SK-N-SH treated with all-trans-retinoic acid at 6 μM for 48 hours (cell line): Measurements from ENCODE around the gene CCDC188.

Experiments
- ARNTL ChIP-seq: fragments of 450-650 bp; formaldehyde crosslinking; IDR thresholded peaks from 2 replicates; pipeline ENCODE4 v1.5.0; 2020; ENCODE audit warnings: low read depth, mild to moderate bottlenecking, moderate library complexity, borderline replicate concordance
- ESRRG ChIP-seq: fragments of 250-450 bp; sonication (Bioruptor Pico); IDR thresholded peaks from 2 replicates; pipeline ENCODE4 v1.6.1; 2021; ENCODE audit warnings: mild to moderate bottlenecking
- OSR1 ChIP-seq: fragments of 250-450 bp; sonication (Bioruptor Pico); IDR thresholded peaks from 2 replicates; pipeline ENCODE4 v1.8.0; 2022; ENCODE audit warnings: moderate library complexity, mild to moderate bottlenecking, inconsistent platforms
- PPARA ChIP-seq: fragments of 250-450 bp; sonication (Bioruptor Pico); IDR thresholded peaks from 2 replicates; pipeline ENCODE4 v1.5.0; 2020; ENCODE audit warnings: mild to moderate bottlenecking, borderline replicate concordance
- RARB ChIP-seq: fragments of 250-450 bp; sonication (Bioruptor Pico); IDR thresholded peaks from 2 replicates; pipeline ENCODE4 v1.8.0; 2021; ENCODE audit warnings: mild to moderate bottlenecking, moderate library complexity
- ZC3H10 ChIP-seq: fragments of 250-450 bp; sonication (Bioruptor Pico); IDR thresholded peaks from 2 replicates; pipeline ENCODE4 v1.5.1; 2021; ENCODE audit warnings: mild to moderate bottlenecking, moderate library complexity
- ZFP3 ChIP-seq: fragments of 250-450 bp; sonication (Bioruptor Pico); IDR thresholded peaks from 2 replicates; pipeline ENCODE4 v1.5.0; 2020; ENCODE audit warnings: mild to moderate bottlenecking, moderate library complexity
- ZFP30 ChIP-seq: fragments of 450-650 bp; formaldehyde crosslinking; IDR thresholded peaks from 2 replicates; pipeline ENCODE4 v1.5.0; 2022; ENCODE audit warnings: mild to moderate bottlenecking, moderate library complexity
- ZNF565 ChIP-seq: fragments of 450-650 bp; formaldehyde crosslinking; conservative IDR thresholded peaks from 2 replicates; pipeline ENCODE4 v1.5.0; 2020; ENCODE audit warnings: low read depth, mild to moderate bottlenecking, moderate library complexity
- ZNF70 ChIP-seq: fragments of 450-650 bp; formaldehyde crosslinking; IDR thresholded peaks from 2 replicates; pipeline ENCODE4 v1.5.0; 2020; ENCODE audit warnings: mild to moderate bottlenecking, moderate library complexity
- ZNF8 ChIP-seq: fragments of 450-650 bp; formaldehyde crosslinking; IDR thresholded peaks from 2 replicates; pipeline ENCODE4 v1.5.0; 2020; ENCODE audit warnings: mild to moderate bottlenecking, moderate library complexity
- TF ChIP-seq, protein P1 (sequence below): fragments of 250-450 bp; sonication (Bioruptor Pico); IDR thresholded peaks from 2 replicates; pipeline ENCODE4 v1.8.0; 2020; ENCODE audit warnings: mild to moderate bottlenecking, moderate library complexity, borderline replicate concordance
- TF ChIP-seq, protein P2 (sequence below): fragments of 250-450 bp; sonication (Bioruptor Pico); IDR thresholded peaks from 2 replicates; pipeline ENCODE4 v1.5.1; 2020; ENCODE audit warnings: low read depth, mild to moderate bottlenecking, moderate library complexity
- TF ChIP-seq, protein P3 (sequence below): fragments of 250-450 bp; sonication (Bioruptor Pico); IDR thresholded peaks from 2 replicates; pipeline ENCODE4 v1.8.0; 2021; ENCODE audit warnings: low read depth, mild to moderate bottlenecking, moderate library complexity, borderline replicate concordance

DNA sequence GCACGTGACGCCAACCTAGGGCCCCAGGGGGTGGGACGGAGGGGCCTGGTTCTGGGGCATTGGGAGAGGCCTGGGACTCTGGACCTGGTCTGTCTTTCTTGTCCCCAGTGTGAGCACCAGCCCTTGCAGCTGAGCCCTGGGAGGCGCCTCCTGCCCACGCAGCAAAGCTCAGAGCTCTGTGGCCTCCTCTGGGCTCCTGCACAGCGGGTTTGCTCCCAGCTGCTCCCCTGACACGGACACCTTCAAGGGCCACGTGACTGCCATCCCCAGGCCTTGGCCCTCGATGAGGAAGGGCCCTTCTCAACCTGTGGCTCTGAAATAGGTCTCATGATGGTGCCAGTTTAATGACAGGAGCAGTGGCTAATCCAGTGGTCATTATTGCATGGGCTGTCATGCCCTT is 31.5 kb upstream of the CCDC188 start:
- TF ChIP-seq ZNF565 (CRISPR knock-in tag) (no peak), ESRRG (CRISPR knock-in tag) (no peak), ZFP30 (no peak), ARNTL (no peak), RARB (CRISPR knock-in tag) (no peak), PPARA (CRISPR knock-in tag) (no peak), ZNF8 (CRISPR knock-in tag) (no peak), ZFP3 (CRISPR knock-in tag) (no peak), OSR1 (CRISPR knock-in tag) (no peak), ZC3H10 (CRISPR knock-in tag) (no peak), ZNF70 (CRISPR knock-in tag) (no peak)
- TF ChIP-seq, protein P1, sequence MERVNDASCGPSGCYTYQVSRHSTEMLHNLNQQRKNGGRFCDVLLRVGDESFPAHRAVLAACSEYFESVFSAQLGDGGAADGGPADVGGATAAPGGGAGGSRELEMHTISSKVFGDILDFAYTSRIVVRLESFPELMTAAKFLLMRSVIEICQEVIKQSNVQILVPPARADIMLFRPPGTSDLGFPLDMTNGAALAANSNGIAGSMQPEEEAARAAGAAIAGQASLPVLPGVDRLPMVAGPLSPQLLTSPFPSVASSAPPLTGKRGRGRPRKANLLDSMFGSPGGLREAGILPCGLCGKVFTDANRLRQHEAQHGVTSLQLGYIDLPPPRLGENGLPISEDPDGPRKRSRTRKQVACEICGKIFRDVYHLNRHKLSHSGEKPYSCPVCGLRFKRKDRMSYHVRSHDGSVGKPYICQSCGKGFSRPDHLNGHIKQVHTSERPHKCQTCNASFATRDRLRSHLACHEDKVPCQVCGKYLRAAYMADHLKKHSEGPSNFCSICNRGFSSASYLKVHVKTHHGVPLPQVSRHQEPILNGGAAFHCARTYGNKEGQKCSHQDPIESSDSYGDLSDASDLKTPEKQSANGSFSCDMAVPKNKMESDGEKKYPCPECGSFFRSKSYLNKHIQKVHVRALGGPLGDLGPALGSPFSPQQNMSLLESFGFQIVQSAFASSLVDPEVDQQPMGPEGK (CRISPR knock-in tag): no peak
- TF ChIP-seq, protein P2, sequence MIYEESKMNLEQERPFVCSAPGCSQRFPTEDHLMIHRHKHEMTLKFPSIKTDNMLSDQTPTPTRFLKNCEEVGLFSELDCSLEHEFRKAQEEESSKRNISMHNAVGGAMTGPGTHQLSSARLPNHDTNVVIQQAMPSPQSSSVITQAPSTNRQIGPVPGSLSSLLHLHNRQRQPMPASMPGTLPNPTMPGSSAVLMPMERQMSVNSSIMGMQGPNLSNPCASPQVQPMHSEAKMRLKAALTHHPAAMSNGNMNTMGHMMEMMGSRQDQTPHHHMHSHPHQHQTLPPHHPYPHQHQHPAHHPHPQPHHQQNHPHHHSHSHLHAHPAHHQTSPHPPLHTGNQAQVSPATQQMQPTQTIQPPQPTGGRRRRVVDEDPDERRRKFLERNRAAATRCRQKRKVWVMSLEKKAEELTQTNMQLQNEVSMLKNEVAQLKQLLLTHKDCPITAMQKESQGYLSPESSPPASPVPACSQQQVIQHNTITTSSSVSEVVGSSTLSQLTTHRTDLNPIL (CRISPR knock-in tag): no peak
- TF ChIP-seq, protein P3, sequence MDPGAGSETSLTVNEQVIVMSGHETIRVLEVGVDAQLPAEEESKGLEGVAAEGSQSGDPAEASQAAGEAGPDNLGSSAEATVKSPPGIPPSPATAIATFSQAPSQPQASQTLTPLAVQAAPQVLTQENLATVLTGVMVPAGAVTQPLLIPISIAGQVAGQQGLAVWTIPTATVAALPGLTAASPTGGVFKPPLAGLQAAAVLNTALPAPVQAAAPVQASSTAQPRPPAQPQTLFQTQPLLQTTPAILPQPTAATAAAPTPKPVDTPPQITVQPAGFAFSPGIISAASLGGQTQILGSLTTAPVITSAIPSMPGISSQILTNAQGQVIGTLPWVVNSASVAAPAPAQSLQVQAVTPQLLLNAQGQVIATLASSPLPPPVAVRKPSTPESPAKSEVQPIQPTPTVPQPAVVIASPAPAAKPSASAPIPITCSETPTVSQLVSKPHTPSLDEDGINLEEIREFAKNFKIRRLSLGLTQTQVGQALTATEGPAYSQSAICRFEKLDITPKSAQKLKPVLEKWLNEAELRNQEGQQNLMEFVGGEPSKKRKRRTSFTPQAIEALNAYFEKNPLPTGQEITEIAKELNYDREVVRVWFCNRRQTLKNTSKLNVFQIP (CRISPR knock-in tag): no peak
